PC-3 (cell line): ENCODE results near the gene NIPAL4. TPM values are rescaled to one million over a fixed set of nuclear protein-coding genes. Genes with fewer than 3 reads are reported as not detected.

ENCODE experiments used
- ATAC-seq: fragments of 200-7000 bp; cut with Tn5 transposase; 2 replicates; pipeline ENCODE4 v1.9.1; 2020; ENCODE audit warnings: mild to moderate bottlenecking, moderate library complexity
- BruUV-seq: library from RNA; stranded (reverse); fragments of 400-500 nt; replicated peaks from 2 replicates; lab custom pipeline; 2021; lab: Mats Ljungman, UMichigan
- CTCF ChIA-PET: fragments of 300-600 bp; sonication (Branson Sonifier 250); formaldehyde crosslinking; loops from one replicate; lab custom pipeline; 2022; ENCODE audit warnings: antibody characterized with exemption; lab: Charles Lee
- POLR2A ChIA-PET: fragments of 300-600 bp; sonication (Branson Sonifier 250); formaldehyde crosslinking; loops from one replicate; lab custom pipeline; 2022; ENCODE audit warnings: antibody characterized with exemption; ENCODE audit not compliant: unreplicated experiment; lab: Charles Lee
- DNase-seq: peaks from one replicate; pipeline ENCODE4 v3.0.0-alpha.2; 2015
- H2AFZ ChIP-seq: fragments of 300-600 bp; sonication (generic); 2 replicates; pipeline ENCODE4 v1.6.0; 2016; ENCODE audit warnings: antibody characterized with exemption, low read length
- H3F3A ChIP-seq: fragments of 300-600 bp; sonication (generic); one replicate; pipeline ENCODE4 v1.6.0; 2017; ENCODE audit warnings: antibody characterized with exemption, low read length, control low read depth, mild to moderate bottlenecking; ENCODE audit not compliant: unreplicated experiment
- H3K27ac ChIP-seq: fragments of 300-600 bp; sonication (generic); 2 replicates; pipeline ENCODE4 v1.5.1; 2016; ENCODE audit warnings: mild to moderate bottlenecking, low read length
- H3K27me3 ChIP-seq: fragments of 300-600 bp; sonication (generic); 2 replicates; pipeline ENCODE4 v1.6.1; 2016; ENCODE audit warnings: low read length, mixed read lengths
- H3K36me3 ChIP-seq: fragments of 300-600 bp; sonication (generic); 2 replicates; pipeline ENCODE4 v1.6.1; 2016; ENCODE audit warnings: low read depth, mixed run types, low read length, mixed read lengths
- H3K4me1 ChIP-seq: fragments of 300-600 bp; sonication (generic); 2 replicates; pipeline ENCODE4 v1.5.1; 2016; ENCODE audit warnings: low read length; ENCODE audit not compliant: insufficient read depth
- H3K4me2 ChIP-seq: fragments of 300-600 bp; sonication (generic); 2 replicates; pipeline ENCODE4 v1.6.0; 2016; ENCODE audit warnings: low read length
- H3K4me3 ChIP-seq: fragments of 300-600 bp; sonication (generic); 2 replicates; pipeline ENCODE4 v1.5.1; 2016; ENCODE audit warnings: mild to moderate bottlenecking, low read length, mixed read lengths
- H3K79me2 ChIP-seq: fragments of 300-600 bp; sonication (generic); 2 replicates; pipeline ENCODE4 v1.6.1; 2017; ENCODE audit warnings: low read length, mixed read lengths
- H3K9ac ChIP-seq: fragments of 300-600 bp; sonication (generic); 2 replicates; pipeline ENCODE4 v1.6.0; 2016; ENCODE audit warnings: mild to moderate bottlenecking, low read length
- H3K9me2 ChIP-seq: fragments of 300-600 bp; sonication (generic); replicated peaks from 2 replicates; pipeline ENCODE4 v1.6.1; 2016; ENCODE audit warnings: mixed run types, low read length, mixed read lengths
- H3K9me3 ChIP-seq: fragments of 300-600 bp; sonication (generic); 2 replicates; pipeline ENCODE4 v1.6.1; 2016; ENCODE audit warnings: low read length, mixed read lengths
- H4K20me1 ChIP-seq: fragments of 300-600 bp; sonication (generic); 2 replicates; pipeline ENCODE4 v1.6.1; 2016; ENCODE audit warnings: low read length, mixed read lengths
- EZH2 ChIP-seq: fragments of 300-600 bp; sonication (generic); IDR thresholded peaks from one replicate; pipeline ENCODE4 v1.6.1; 2017; ENCODE audit warnings: antibody characterized with exemption, mild to moderate bottlenecking, low read length; ENCODE audit not compliant: unreplicated experiment
- EZH2phosphoT487 ChIP-seq: fragments of 300-600 bp; sonication (generic); IDR thresholded peaks from 2 replicates; pipeline ENCODE4 v1.6.1; 2018; ENCODE audit warnings: mild to moderate bottlenecking, antibody characterized with exemption, low read length, borderline replicate concordance
- intact Hi-C: fragments of 100-400 bp; cut with micrococcal nuclease; formaldehyde crosslinking; loops from 2 replicates; pipeline ENCODE4 v1.9.0; 2023
- total RNA-seq: library from RNA; depleted of rRNA; stranded (reverse); fragments of >200 nt; gene quantifications from 2 replicates; pipeline ENCODE4 v1.2.3, GENCODE V29; 2014
- TF ChIP-seq, protein P1 (sequence below): fragments of 300-600 bp; sonication (generic); conservative IDR thresholded peaks from 2 replicates; pipeline ENCODE4 v1.5.1; 2017; ENCODE audit warnings: antibody characterized with exemption, low read depth, mild to moderate bottlenecking, low read length

NIPAL4 gene
- total RNA-seq, 1 experiment from 2014 or later = 1.8 TPM

DNA sequence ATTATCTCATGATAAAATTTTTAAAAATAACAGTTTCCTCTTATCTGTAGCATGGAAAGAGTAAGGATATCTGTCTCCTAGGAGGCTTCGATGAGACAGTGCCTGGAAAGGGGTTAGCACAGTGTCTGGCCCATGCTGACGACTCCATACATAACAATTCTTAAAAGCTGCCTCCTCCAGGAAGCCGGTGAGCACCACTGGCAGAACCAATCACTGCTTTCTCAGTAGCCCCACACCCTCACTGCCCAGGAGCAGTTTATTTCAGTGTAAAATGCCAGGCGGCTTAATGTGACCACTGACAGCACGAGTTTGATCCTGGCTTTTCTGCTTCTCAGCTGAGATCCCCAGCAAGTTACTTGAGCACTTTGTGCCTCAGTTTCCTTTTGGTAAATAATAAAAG is 1.2 kb upstream of the NIPAL4 start:
- no peak overlapping the region for H3K4me2 ChIP-seq
- H3K9me2 ChIP-seq = no peaks in the 10 kb centered on the region
- DNase-seq (no peak), ATAC-seq (no peak)
- H4K20me1 ChIP-seq = no peaks in the 10 kb centered on the region
- no peak overlapping the region for H3K9ac ChIP-seq
- no TSS peak for BruUV-seq
- H3K4me1 ChIP-seq = peaks cover 6% of the 10 kb centered on the region
- POLR2A ChIA-PET = no interaction called here
- no peak overlapping the region for H3K27ac ChIP-seq
- H3K9me3 ChIP-seq = no peaks in the 10 kb centered on the region
- no peak overlapping the region for H3K4me3 ChIP-seq
- TF ChIP-seq EZH2phosphoT487 (no peak), EZH2 (no peak)
- TF ChIP-seq, protein P1, sequence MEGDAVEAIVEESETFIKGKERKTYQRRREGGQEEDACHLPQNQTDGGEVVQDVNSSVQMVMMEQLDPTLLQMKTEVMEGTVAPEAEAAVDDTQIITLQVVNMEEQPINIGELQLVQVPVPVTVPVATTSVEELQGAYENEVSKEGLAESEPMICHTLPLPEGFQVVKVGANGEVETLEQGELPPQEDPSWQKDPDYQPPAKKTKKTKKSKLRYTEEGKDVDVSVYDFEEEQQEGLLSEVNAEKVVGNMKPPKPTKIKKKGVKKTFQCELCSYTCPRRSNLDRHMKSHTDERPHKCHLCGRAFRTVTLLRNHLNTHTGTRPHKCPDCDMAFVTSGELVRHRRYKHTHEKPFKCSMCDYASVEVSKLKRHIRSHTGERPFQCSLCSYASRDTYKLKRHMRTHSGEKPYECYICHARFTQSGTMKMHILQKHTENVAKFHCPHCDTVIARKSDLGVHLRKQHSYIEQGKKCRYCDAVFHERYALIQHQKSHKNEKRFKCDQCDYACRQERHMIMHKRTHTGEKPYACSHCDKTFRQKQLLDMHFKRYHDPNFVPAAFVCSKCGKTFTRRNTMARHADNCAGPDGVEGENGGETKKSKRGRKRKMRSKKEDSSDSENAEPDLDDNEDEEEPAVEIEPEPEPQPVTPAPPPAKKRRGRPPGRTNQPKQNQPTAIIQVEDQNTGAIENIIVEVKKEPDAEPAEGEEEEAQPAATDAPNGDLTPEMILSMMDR = no peak
- no peaks in the 10 kb centered on the region for H3K79me2 ChIP-seq
- no peaks in the 10 kb centered on the region for H3K36me3 ChIP-seq
- H3K27me3 ChIP-seq = no peaks in the 10 kb centered on the region
- CTCF ChIA-PET = no interaction called here
- intact Hi-C loops = no loop called here
- H3F3A ChIP-seq = no peaks in the 10 kb centered on the region
- H2AFZ ChIP-seq = no peak overlapping the region

DNA sequence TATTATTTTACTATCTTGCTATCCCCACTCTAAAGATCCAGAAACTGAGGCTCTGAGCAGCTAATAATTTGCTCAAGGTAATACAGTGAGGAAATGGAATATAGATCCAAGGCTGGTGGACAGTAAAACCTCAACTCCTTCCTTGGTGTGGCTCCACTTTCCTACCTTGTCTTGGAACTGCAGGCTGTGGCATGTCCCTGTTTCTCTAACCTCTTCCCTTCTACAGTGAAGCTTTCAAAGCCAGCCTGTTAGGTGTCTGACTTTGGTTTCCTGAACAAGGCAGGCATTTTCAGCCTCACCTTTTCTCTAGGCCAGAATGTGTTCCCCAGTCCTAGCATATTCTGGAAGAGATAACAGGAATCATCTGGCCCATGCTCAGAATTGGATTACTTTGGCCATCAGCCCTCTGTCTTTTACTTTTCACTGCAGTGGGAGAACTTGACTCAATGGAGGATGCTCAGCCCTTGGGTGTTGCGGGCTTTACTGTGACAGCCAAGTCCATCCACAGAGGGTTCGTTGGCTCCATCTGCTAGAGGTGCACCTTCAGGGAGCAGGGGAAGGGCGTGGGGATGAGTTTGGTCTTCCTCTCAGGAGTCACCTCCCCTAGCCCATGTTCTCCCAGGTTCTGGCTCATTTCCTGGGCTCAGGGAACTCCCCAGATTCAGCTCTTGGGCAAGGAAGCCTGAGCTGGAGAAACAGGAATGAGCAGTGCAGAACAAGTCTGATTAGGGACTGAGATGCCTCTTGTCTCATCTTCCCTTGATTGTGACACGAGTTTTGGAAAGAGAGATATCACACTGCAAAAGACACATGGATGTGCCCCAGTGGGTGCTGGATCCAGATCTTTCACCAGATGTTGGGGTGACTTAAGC is 1.1 kb downstream of the NIPAL4 start:
- Histone ChIP-seq H3K4me1 (peaks cover 20% of the 10 kb centered on the region), H2AFZ (no peak overlapping the region), H3K4me3 (no peak overlapping the region; the same call in 1 of the 2 replicates), H3K4me2 (peak overlapping the region; percentile 85; the same call in 1 of the 2 replicates), H4K20me1 (no peaks in the 10 kb centered on the region), H3K9me3 (no peaks in the 10 kb centered on the region), H3K9me2 (no peaks in the 10 kb centered on the region), H3K79me2 (no peaks in the 10 kb centered on the region), H3K36me3 (no peaks in the 10 kb centered on the region), H3F3A (no peaks in the 10 kb centered on the region), H3K27me3 (no peaks in the 10 kb centered on the region), H3K9ac (no peak overlapping the region), H3K27ac (no peak overlapping the region)
- no TSS peak for BruUV-seq
- no peak for DNase-seq
- TF ChIP-seq EZH2 (no peak), EZH2phosphoT487 (no peak)
- TF ChIP-seq, protein P1 = no peak
- CTCF ChIA-PET = interaction anchor here (0.9 kb wide), 1 partner anchor 11 kb away, joined by 5 read pairs; no protein-coding TSS in a partner anchor
- ATAC-seq = no peak
- POLR2A ChIA-PET = interaction anchor here (0.6 kb wide), 1 partner anchor 153 kb away, joined by 5 read pairs; no protein-coding TSS in a partner anchor
- intact Hi-C loops = no loop called here

DNA sequence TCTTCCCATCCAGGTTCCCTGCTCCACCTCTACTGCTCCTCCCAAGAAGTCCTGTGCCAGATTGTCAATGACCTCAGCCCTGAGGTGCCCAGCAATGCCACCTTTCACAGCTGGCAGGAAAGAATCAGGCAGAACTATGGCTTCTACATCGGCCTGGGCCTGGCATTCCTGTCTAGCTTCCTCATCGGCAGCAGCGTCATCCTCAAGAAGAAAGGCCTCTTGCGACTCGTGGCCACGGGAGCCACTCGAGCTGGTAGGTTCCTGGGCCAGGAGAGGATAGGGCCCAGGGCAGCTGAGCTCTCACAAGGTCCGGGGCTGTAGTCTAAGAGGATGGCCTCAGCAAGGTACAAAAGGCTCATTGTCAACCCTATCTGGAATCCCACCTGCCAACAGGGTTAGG is 3.1 kb downstream of the NIPAL4 start:
- ATAC-seq = no peak

More for the DNA sequence above, 3.1 kb downstream of the NIPAL4 start:
- Histone ChIP-seq H3K27me3 (no peaks in the 10 kb centered on the region), H3K36me3 (no peaks in the 10 kb centered on the region), H3K4me2 (no peak overlapping the region), H3K4me3 (no peak overlapping the region), H3K9me2 (no peaks in the 10 kb centered on the region), H3K9me3 (no peaks in the 10 kb centered on the region), H3K4me1 (peaks cover 20% of the 10 kb centered on the region), H3K9ac (no peak overlapping the region), H2AFZ (no peak overlapping the region), H3K27ac (no peak overlapping the region), H3F3A (no peaks in the 10 kb centered on the region), H3K79me2 (no peaks in the 10 kb centered on the region), H4K20me1 (no peaks in the 10 kb centered on the region)
- TF ChIP-seq, protein P1 = no peak
- no peak for TF ChIP-seq EZH2
- no peak for TF ChIP-seq EZH2phosphoT487
- ChIA-PET POLR2A (no interaction called here), CTCF (no interaction called here)
- no TSS peak for BruUV-seq
- intact Hi-C loops = no loop called here
- DNase-seq = no peak
